Right atrium auricular region (tissue), 2 donors: ENCODE results near the gene SLC8A1. TPM values are rescaled to one million over a fixed set of nuclear protein-coding genes. Genes with fewer than 3 reads are reported as not detected.

Source experiments
- DNase-seq: peaks from one replicate; pipeline ENCODE4 v3.0.0-alpha.2; 2019; ENCODE audit warnings: low spot score
- H3K27ac ChIP-seq, 2 donors: fragments of 200-600 bp; sonication (generic); 1 replicate in 1 of 2; 2 replicates in 1 of 2; pipeline ENCODE4 v1.5.1; 2016 to 2019
- H3K27me3 ChIP-seq, 2 donors: fragments of 200-600 bp; sonication (generic); one replicate each; pipeline versions ENCODE4 v1.5.1 to v1.6.0; 2017 to 2019
- H3K36me3 ChIP-seq: fragments of 200-600 bp; sonication (generic); one replicate; pipeline ENCODE4 v1.5.1; 2016
- H3K4me1 ChIP-seq, 2 donors: fragments of 200-600 bp; sonication (generic); one replicate each; pipeline versions ENCODE4 v1.5.1 to v1.6.0; 2017 to 2019
- H3K4me3 ChIP-seq, 2 donors: fragments of 200-600 bp; sonication (generic); 1 replicate in 1 of 2; 2 replicates in 1 of 2; pipeline ENCODE4 v1.5.1; 2017 to 2019; ENCODE audit warnings: mild to moderate bottlenecking in 1 of 2, moderate library complexity in 1 of 2
- H3K9me3 ChIP-seq, 2 donors: fragments of 200-600 bp; sonication (generic); one replicate each; pipeline ENCODE4 v1.5.1; 2019
- CTCF ChIP-seq, 2 donors: fragments of 200-600 bp; sonication (generic); IDR thresholded peaks; one replicate each; pipeline ENCODE4 v1.5.1; 2019; ENCODE audit warnings: antibody characterized with exemption in 2 of 2
- total RNA-seq, 2 donors: library from RNA; depleted of rRNA; stranded (reverse); fragments of >200 nt; gene quantifications; one replicate each; pipeline ENCODE4 v1.1.0, GENCODE V29; 2016

Gene SLC8A1
- total RNA-seq, 2 donors from 2014 or later: 493 to 738 TPM

GRCh38 chr2:40317761-40318160 lies 134.1 kb downstream of the SLC8A1 start:
- Histone ChIP-seq H3K27me3 (no peaks in the 10 kb centered on the region), H3K27ac (no peak overlapping the region), H3K9me3 (peaks cover 0 to 13% of the 10 kb centered on the region in 2 donors), H3K36me3 (peaks cover 9% of the 10 kb centered on the region), H3K4me3 (no peak overlapping the region), H3K4me1 (peaks cover 0 to 29% of the 10 kb centered on the region in 2 donors)
- no peak for TF ChIP-seq CTCF (IDR thresholded peaks at IDR 0.05)
- no peak for DNase-seq

GRCh38 chr2:40317046-40317445 lies 134.8 kb downstream of the SLC8A1 start:
- no peak overlapping the region for H3K27ac ChIP-seq

GRCh38 chr2:40316620-40317019 lies 135.3 kb downstream of the SLC8A1 start:
- peaks cover 0 to 29% of the 10 kb centered on the region in 2 donors for H3K4me1 ChIP-seq
- peaks cover 3% of the 10 kb centered on the region for H3K36me3 ChIP-seq
- no peak for DNase-seq
- H3K4me3 ChIP-seq: no peak overlapping the region
- H3K27ac ChIP-seq: no peak overlapping the region
- TF ChIP-seq CTCF (IDR thresholded peaks at IDR 0.05): no peak
- H3K9me3 ChIP-seq: peaks cover 0 to 13% of the 10 kb centered on the region in 2 donors
- H3K27me3 ChIP-seq: no peaks in the 10 kb centered on the region

More at GRCh38 chr2:40317046-40317445, 134.8 kb downstream of the SLC8A1 start:
- TF ChIP-seq CTCF (IDR thresholded peaks at IDR 0.05): no peak
- H3K36me3 ChIP-seq: peaks cover 7% of the 10 kb centered on the region
- no peak overlapping the region for H3K4me3 ChIP-seq
- DNase-seq: no peak
- peaks cover 0 to 29% of the 10 kb centered on the region in 2 donors for H3K4me1 ChIP-seq
- peaks cover 0 to 13% of the 10 kb centered on the region in 2 donors for H3K9me3 ChIP-seq
- H3K27me3 ChIP-seq: no peaks in the 10 kb centered on the region

GRCh38 chr2:40315683-40316082 lies 136.2 kb downstream of the SLC8A1 start:
- H3K36me3 ChIP-seq: no peaks in the 10 kb centered on the region
- peaks cover 0 to 13% of the 10 kb centered on the region in 2 donors for H3K9me3 ChIP-seq
- peaks cover 0 to 29% of the 10 kb centered on the region in 2 donors for H3K4me1 ChIP-seq
- no peak overlapping the region for H3K27ac ChIP-seq
- no peak overlapping the region for H3K4me3 ChIP-seq
- H3K27me3 ChIP-seq: no peaks in the 10 kb centered on the region
- TF ChIP-seq CTCF (IDR thresholded peaks at IDR 0.05): no peak
- no peak for DNase-seq

- no peak for DNase-seq
- Histone ChIP-seq H3K4me3 (no peak overlapping the region), H3K4me1 (peaks cover 0 to 9% of the 10 kb centered on the region in 2 donors), H3K27ac (no peak overlapping the region), H3K27me3 (no peaks in the 10 kb centered on the region), H3K9me3 (peaks cover 0 to 13% of the 10 kb centered on the region in 2 donors), H3K36me3 (no peaks in the 10 kb centered on the region)
- TF ChIP-seq CTCF (IDR thresholded peaks at IDR 0.05): no peak
These were observed 140.9 kb downstream of the SLC8A1 start for GRCh38 chr2:40311026-40311425.

- H3K4me1 ChIP-seq: peaks cover 0 to 14% of the 10 kb centered on the region in 2 donors
- H3K27ac ChIP-seq: no peak overlapping the region
- H3K36me3 ChIP-seq: no peaks in the 10 kb centered on the region
- no peak for DNase-seq
- no peak overlapping the region for H3K4me3 ChIP-seq
- TF ChIP-seq CTCF (IDR thresholded peaks at IDR 0.05): no peak
- H3K9me3 ChIP-seq: peaks cover 0 to 13% of the 10 kb centered on the region in 2 donors
- no peaks in the 10 kb centered on the region for H3K27me3 ChIP-seq
These were observed 141.6 kb downstream of the SLC8A1 start for GRCh38 chr2:40310303-40310702.
